ENCODE measurements around the gene REPIN1. TPM values are rescaled to one million over a fixed set of nuclear protein-coding genes. Genes with fewer than 3 reads are reported as not detected.

The REPIN1 gene
- total and polyA plus RNA-seq, 12 donors = 47.5 to 294 (median 182) TPM

DNA sequence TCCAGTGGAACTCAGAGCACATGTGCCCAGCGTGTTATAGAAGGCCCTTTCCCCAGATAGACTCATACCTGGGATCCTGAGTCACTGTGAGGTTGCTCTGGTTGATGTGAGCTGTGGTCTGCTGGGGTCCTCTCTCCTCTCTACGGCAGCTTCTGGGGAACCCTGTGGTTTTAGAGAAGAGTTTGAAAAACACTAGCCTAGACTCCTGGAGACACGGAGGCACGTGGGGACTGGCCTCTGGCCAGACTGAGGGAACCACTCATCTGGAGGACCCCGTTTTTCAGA is 20.9 kb downstream of the REPIN1 start:
- WGBS, 4 donors = 72 to 81% (median 73%) methylated on average over 5 of the region's 5 CpGs
- H3K27me3 ChIP-seq = no peaks in the 10 kb centered on the region
- H3K9me3 ChIP-seq (replicated peaks in 1 of 3) = no peaks in the 10 kb centered on the region
- TF ChIP-seq POLR2A (IDR thresholded peaks at IDR 0.05) = no peak
- TF ChIP-seq, protein P1, sequence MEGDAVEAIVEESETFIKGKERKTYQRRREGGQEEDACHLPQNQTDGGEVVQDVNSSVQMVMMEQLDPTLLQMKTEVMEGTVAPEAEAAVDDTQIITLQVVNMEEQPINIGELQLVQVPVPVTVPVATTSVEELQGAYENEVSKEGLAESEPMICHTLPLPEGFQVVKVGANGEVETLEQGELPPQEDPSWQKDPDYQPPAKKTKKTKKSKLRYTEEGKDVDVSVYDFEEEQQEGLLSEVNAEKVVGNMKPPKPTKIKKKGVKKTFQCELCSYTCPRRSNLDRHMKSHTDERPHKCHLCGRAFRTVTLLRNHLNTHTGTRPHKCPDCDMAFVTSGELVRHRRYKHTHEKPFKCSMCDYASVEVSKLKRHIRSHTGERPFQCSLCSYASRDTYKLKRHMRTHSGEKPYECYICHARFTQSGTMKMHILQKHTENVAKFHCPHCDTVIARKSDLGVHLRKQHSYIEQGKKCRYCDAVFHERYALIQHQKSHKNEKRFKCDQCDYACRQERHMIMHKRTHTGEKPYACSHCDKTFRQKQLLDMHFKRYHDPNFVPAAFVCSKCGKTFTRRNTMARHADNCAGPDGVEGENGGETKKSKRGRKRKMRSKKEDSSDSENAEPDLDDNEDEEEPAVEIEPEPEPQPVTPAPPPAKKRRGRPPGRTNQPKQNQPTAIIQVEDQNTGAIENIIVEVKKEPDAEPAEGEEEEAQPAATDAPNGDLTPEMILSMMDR (IDR thresholded peaks at IDR 0.05) = no peak
- H3K4me1 ChIP-seq (replicated peaks in 1 of 2) = peaks cover 11 to 20% of the 10 kb centered on the region in 2 donors
- intact Hi-C loops (cut with DNase I) = no loop called here
- no peaks in the 10 kb centered on the region for H3K36me3 ChIP-seq (replicated peaks in 1 of 2)
- peak overlapping the region in 4 of 5 donors; percentile 58 to 85 (median 77) for H3K27ac ChIP-seq
- H3K4me3 ChIP-seq = no peak overlapping the region
- DNase-seq = no peak

DNA sequence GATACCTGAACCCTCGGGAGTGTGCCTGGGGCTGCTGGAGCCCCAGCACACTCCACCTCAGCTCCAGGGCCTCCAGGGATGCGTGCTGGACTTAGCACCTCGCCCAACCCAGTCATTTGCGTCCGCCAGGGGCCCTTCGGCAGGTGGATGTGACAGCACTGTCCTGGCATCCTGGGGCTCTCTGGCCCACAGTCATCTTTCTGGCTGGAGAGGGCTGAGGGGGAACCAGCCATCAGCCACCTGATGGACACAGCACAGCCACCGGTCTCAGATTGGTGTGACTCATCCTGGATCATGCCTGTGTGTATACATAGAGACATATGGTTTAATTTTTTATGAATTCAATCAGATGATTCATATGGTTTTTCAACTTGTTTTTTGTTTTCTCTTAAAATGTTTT is 21.6 kb downstream of the REPIN1 start:
- intact Hi-C loops (cut with DNase I) = no loop called here
- Histone ChIP-seq H3K27me3 (no peaks in the 10 kb centered on the region), H3K4me3 (no peak overlapping the region), H3K4me1 (replicated peaks in 1 of 2) (peaks cover 11 to 20% of the 10 kb centered on the region in 2 donors), H3K9me3 (replicated peaks in 1 of 3) (no peaks in the 10 kb centered on the region), H3K36me3 (replicated peaks in 1 of 2) (no peaks in the 10 kb centered on the region), H3K27ac (no peak overlapping the region)
- WGBS, 4 donors = 75 to 95% (median 93%) methylated on average over 1 to 7 of the region's 7 CpGs
- DNase-seq = no peak
- TF ChIP-seq POLR2A (IDR thresholded peaks at IDR 0.05) = no peak
- TF ChIP-seq, protein P1 (IDR thresholded peaks at IDR 0.05) = no peak

DNA sequence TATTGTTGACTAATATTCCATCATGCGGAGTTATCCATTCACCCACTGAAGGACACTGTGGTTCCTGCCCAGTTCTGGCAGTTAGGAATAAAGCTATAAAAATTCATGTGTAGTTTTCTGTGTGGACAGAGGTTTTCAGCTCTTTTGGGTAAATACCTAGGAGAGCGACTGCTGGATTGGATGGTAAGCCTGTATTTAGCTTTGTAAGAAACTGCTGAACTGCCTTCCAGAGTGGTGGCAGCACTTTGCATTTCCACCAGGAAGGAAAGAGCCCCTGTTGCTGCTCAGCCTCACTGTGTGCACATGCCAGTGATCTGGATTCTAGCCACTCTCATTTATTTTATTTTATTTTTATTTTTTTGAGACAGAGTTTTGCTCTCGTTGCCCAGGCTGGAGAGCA is 24.7 kb downstream of the REPIN1 start:
- Histone ChIP-seq H3K9me3 (replicated peaks in 1 of 3) (no peaks in the 10 kb centered on the region), H3K27me3 (no peaks in the 10 kb centered on the region), H3K36me3 (replicated peaks in 1 of 2) (peaks cover 0 to 7% of the 10 kb centered on the region in 2 donors), H3K4me1 (replicated peaks in 1 of 2) (peaks cover 7 to 14% of the 10 kb centered on the region in 2 donors), H3K27ac (no peak overlapping the region), H3K4me3 (no peak overlapping the region)
- no peak for TF ChIP-seq POLR2A (IDR thresholded peaks at IDR 0.05)
- TF ChIP-seq, protein P1 (IDR thresholded peaks at IDR 0.05) = no peak
- no peak for DNase-seq
- intact Hi-C loops (cut with DNase I) = no loop called here
- WGBS, 4 donors = 79 to 85% (median 82%) methylated on average over 3 of the region's 3 CpGs

DNA sequence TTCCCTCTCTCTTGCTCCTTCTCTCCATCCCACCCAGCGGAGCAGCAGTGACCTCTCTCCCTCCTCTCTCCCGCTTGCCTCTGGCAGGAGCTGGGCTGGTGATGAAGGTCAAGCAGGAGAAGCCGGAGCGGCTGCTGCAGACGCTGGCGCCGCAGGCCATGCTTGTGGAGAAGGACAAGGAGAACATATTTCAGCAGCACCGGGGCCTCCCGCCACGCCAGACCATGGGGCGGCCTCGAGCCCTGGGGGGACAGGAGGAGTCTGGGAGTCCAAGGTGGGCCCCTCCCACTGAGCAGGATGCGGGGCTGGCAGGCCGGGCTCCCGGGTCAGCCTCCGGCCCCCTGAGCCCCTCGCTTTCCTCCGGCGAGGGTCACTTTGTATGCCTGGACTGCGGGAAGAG is 27.8 kb downstream of the REPIN1 start:
- intact Hi-C loops (cut with DNase I) = no loop called here
- TF ChIP-seq, protein P1 (IDR thresholded peaks at IDR 0.05) = no peak
- TF ChIP-seq POLR2A (IDR thresholded peaks at IDR 0.05) = no peak
- peak overlapping the region in 1 of 5 donors; percentile 9 for H3K27ac ChIP-seq
- 21 to 67% (median 49%) methylated on average over 7 to 20 of the region's 20 CpGs for WGBS, 4 donors
- peak in 2 of 7 donors; percentile 57 for DNase-seq
- H3K9me3 ChIP-seq (replicated peaks in 1 of 3) = no peaks in the 10 kb centered on the region
- H3K4me1 ChIP-seq (replicated peaks in 1 of 2) = peaks cover 11 to 19% of the 10 kb centered on the region in 2 donors
- peaks cover 0 to 12% of the 10 kb centered on the region in 2 donors for H3K36me3 ChIP-seq (replicated peaks in 1 of 2)
- H3K27me3 ChIP-seq = no peaks in the 10 kb centered on the region
- no peak overlapping the region for H3K4me3 ChIP-seq

All from adrenal gland (tissue), 12 donors.